ENCODE data around the gene PTGER1.

DNA sequence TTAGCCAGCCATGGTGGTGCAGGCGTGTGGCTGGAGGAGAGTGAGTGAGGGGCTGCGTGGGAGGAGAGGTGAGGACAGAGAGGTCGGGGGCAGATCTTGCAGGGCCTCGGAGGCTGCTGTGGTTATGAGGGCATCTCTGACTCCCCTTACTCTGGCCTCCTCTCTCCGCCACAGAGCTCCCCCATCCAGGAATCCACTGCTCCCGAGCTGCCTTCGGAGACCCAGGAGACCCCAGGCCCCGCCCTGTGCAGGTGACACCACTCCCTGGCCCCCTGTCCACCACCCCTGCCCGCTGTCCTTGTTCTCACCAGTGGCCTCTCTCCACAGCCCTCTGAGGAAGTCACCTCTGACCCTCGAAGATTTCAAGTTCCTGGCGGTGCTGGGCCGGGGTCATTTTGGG lies 7.8 kb downstream of the PTGER1 start:
- TF ChIP-seq, protein P1, sequence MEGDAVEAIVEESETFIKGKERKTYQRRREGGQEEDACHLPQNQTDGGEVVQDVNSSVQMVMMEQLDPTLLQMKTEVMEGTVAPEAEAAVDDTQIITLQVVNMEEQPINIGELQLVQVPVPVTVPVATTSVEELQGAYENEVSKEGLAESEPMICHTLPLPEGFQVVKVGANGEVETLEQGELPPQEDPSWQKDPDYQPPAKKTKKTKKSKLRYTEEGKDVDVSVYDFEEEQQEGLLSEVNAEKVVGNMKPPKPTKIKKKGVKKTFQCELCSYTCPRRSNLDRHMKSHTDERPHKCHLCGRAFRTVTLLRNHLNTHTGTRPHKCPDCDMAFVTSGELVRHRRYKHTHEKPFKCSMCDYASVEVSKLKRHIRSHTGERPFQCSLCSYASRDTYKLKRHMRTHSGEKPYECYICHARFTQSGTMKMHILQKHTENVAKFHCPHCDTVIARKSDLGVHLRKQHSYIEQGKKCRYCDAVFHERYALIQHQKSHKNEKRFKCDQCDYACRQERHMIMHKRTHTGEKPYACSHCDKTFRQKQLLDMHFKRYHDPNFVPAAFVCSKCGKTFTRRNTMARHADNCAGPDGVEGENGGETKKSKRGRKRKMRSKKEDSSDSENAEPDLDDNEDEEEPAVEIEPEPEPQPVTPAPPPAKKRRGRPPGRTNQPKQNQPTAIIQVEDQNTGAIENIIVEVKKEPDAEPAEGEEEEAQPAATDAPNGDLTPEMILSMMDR (IDR thresholded peaks at IDR 0.05), result no peak
- TF ChIP-seq EZH2 (IDR thresholded peaks at IDR 0.05; ENCODE audit: borderline replicate concordance, insufficient read depth, low read depth, low read length, poor library complexity, severe bottlenecking), result no peak
